Non-pigmented ciliary epithelial cell (primary cell): ENCODE measurements around the gene RCOR1.
A peak's percentile ranks its signal among the peaks of the same experiment; 100 is the strongest.
"Not testable (repeated sequence)": the region's sequence is repeated elsewhere in the genome, so short reads cannot be mapped to it uniquely, and the experiment has no call there.

ENCODE experiments used
- DNase-seq: peaks from one replicate; pipeline ENCODE4 v3.0.0-alpha.2; 2010; ENCODE audit warnings: low read depth

RCOR1 gene

DNA sequence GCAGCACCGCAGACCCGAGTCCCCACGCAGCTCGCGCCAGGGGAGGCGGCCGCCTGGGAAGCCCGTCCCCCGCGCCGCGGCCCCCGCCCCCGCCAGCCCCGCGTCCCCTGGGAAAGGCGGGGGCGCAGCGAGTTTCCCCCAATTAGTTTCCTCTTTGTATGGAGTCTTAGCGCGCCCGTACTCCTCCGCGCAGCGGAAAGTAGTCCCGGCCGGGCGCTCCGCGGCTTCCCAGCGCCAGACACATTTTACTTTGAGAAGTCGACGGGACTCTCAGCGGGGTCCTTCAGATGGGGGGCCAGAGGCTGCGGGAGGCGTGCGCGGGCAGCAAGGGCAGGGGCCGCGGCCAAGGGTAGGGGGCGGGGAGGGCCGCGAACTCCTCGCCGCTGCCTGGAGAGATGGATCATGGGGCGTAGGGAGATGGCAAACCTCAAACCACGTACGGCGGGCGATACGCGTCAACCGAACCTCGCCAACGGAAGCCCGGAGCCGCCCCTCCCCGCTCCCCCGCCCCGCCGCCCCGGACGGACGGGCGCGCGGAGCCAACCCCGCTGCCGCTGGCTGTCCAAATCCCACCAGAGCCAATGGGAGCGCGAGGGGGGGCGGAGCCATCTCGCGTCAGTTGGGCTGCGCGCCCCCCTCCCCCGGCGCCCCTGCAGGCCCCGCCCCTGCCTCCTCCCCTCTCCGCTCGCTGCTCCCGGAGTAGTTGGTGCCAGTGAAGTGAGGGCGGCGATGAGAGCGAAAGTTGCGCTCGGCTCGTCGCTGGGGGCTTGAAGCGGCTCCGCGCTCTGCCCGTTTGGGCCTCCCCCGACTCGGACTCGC lies at the start of gene RCOR1:
Gene RCOR1, plus strand, starts transcription at position 706 of the 819 bp plus-strand sequence. CDS start 238 bp downstream, outside the sequence.
- DNase-seq = peak; percentile 77

GRCh38 chr14:102544046-102544746 lies 48.3 kb upstream of the RCOR1 start:
- DNase-seq = no peak

- DNase-seq = no peak
These were observed 47.5 kb upstream of the RCOR1 start for GRCh38 chr14:102544747-102545460.

- DNase-seq = no peak
These were observed 46.8 kb upstream of the RCOR1 start for GRCh38 chr14:102545461-102546265.

- DNase-seq = no peak
These were observed 43.7 kb upstream of the RCOR1 start for GRCh38 chr14:102548616-102549240.

GRCh38 chr14:102550927-102551401 lies 41.5 kb upstream of the RCOR1 start:
- DNase-seq = not testable (repeated sequence)

DNA sequence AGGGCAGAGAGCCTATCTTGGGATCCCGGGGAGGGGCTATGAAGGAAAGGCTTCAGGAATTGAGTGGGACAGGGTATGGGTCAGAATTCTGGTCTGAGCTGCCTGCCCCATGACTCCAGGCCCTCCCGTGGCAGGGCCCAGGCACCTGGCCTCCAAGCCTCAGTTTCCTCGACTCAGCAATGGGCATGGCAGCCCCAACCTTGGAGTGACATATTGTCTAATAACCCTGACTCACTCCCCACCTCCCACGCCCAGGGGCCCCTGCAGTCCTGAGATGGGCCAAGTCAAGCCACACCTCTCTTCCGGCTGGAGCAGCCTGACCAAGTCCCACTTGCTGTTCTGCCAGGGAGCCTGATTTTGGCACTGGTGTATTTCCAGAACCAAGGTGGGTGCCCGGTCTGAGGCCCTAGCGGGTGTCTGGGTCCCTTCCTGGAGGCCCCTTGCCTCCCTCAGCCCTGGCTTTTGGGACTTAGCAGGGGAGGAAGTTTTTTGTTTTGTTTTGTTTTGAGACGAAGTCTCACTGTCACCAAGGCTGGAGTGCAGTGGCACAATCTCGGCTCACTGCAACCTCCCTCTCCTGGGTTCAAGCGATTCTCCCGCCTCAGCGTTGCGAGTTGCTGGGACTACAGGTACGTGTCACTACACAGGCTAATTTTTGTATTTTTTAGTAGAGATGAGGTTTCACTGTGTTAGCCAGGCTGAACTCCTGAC lies 40.3 kb upstream of the RCOR1 start:
- no peak for DNase-seq

- DNase-seq = no peak
These were observed 37.3 kb upstream of the RCOR1 start for GRCh38 chr14:102554821-102555819.

DNA sequence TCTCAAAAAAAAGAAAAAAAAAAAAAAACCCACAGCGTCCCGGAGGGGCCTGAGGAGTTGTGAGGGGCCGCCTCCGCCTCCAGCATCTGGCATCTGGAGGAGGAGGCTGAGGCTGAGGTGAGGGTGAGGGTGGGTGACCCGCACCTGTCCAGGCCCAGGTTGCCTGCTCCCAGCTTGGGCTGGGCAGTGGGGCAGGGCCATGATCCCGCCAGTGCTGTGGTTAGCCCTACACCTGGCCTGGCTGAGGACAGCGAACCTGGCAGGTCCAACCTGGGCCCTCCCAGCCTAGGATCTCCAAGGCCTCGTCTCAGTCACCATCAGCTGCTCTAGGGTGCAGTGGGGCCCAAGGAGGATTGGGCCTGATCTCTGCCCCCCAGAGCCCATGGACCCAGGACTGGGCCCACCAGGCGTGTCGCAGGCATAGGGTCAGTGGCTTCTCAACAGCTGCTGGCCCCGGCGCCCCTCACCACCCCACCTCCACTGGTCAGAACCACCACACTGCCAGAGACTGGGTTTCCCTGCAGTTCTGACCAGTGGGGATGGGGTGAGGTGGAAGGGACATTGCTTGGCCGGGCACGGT lies 36.3 kb upstream of the RCOR1 start:
- DNase-seq = no peak

- DNase-seq = no peak
These were observed 34.8 kb upstream of the RCOR1 start for GRCh38 chr14:102557434-102558226.

DNA sequence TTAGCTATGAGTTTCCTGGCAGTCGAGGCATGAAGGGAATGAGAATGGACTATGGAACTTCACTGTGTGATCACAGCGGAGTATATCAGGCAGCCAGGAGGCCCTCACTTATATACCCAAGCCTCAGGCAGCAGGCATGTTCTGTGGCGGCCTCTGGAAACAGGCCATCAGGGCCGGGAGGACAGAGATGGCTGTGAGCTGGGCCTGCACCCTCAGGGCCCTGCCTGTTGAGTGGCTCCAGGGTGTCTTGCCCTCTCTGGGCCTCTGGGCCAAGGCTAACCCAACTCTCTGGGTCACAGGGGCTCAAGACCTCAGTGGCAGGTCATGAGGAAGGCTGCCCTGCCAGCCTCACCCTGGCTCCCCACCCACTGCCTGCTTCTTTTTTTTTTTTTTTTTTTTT lies 33.9 kb upstream of the RCOR1 start:
- DNase-seq = no peak

GRCh38 chr14:102560458-102561261 lies 31.8 kb upstream of the RCOR1 start:
- no peak for DNase-seq

DNA sequence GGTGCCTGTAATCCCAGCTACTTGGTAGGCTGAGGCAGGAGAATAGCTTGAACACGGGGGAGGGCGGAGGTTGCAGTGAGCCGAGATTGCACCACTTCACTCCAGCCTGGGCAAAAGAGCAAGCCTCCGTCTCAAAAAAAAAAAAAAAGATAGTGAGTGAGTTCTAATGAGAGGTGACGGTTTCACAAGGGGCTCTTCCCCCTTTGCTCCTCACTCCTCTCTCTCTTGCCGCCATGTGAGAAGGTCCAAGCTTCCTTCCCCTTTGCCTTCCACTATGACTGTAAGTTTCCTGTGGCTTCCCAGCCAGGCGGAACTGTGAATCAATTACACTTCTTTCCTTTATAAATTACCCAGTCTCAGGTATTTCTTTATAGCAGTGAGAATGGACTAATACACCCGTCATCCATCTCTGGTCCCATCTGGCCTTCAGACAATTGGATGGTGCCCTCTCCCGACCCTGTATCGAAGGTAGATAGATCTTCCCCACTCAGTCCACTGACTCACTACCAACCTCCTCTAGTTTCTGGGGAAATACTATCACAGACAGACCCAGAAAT lies 27.0 kb upstream of the RCOR1 start:
- DNase-seq = no peak

DNA sequence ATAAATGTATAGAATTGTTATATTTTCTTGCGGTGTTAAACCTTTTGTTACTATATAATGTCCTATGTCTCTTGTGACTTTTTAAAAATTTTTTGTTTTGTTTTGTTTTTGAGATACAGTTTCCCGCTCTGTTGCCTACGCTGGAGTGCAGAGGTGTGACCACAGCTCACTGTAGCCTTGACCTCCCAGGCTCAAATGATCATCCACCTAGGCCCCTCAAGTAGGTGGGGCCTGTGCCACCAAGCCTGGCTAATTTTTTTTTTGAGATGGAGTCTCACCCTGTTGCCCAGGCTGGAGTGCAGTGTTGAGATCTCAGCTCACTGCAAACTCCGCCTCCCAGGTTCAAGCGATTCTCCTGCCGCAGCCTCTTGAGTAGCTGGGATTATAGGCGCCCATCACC lies 26.5 kb upstream of the RCOR1 start:
- DNase-seq = no peak

GRCh38 chr14:102568115-102568614 lies 24.3 kb upstream of the RCOR1 start:
- no peak for DNase-seq

GRCh38 chr14:102570334-102570995 lies 22.0 kb upstream of the RCOR1 start:
- DNase-seq = no peak
